ENCODE results near the gene SHISA2.

- TF ChIP-seq TAF1 (IDR thresholded peaks at IDR 0.05; ENCODE audit: borderline replicate concordance, low read depth, low read length) (no peak), POLR2AphosphoS5 (IDR thresholded peaks at IDR 0.05; ENCODE audit: low read depth, low read length) (no peak), POLR2A (IDR thresholded peaks at IDR 0.05; ENCODE audit: low read depth, low read length) (no peak)
These were observed 30.9 kb downstream of the SHISA2 start for GRCh38 chr13:26020891-26021290.

All from GM12892 (cell line).